Measurements from ENCODE around the gene FADS3. TPM values are rescaled to one million over a fixed set of nuclear protein-coding genes. Genes with fewer than 3 reads are reported as not detected.

Gene FADS3
- total RNA-seq, 1 donor, result 35.9 TPM

- H3K4me3 ChIP-seq (ENCODE audit: low read depth, low read length), result no peak overlapping the region
- no peak for DNase-seq (ENCODE audit: low read depth)
- TF ChIP-seq, protein P1, sequence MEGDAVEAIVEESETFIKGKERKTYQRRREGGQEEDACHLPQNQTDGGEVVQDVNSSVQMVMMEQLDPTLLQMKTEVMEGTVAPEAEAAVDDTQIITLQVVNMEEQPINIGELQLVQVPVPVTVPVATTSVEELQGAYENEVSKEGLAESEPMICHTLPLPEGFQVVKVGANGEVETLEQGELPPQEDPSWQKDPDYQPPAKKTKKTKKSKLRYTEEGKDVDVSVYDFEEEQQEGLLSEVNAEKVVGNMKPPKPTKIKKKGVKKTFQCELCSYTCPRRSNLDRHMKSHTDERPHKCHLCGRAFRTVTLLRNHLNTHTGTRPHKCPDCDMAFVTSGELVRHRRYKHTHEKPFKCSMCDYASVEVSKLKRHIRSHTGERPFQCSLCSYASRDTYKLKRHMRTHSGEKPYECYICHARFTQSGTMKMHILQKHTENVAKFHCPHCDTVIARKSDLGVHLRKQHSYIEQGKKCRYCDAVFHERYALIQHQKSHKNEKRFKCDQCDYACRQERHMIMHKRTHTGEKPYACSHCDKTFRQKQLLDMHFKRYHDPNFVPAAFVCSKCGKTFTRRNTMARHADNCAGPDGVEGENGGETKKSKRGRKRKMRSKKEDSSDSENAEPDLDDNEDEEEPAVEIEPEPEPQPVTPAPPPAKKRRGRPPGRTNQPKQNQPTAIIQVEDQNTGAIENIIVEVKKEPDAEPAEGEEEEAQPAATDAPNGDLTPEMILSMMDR (IDR thresholded peaks at IDR 0.05; ENCODE audit: insufficient read depth, low read length), result no peak
These were observed 8.9 kb upstream of the FADS3 start for GRCh38 chr11:61900251-61900650.

- peak; percentile 72 for DNase-seq (ENCODE audit: low read depth)
- TF ChIP-seq, protein P1 (IDR thresholded peaks at IDR 0.05; ENCODE audit: insufficient read depth, low read length), result peak; percentile 98
- H3K4me3 ChIP-seq (ENCODE audit: low read depth, low read length), result no peak overlapping the region
These were observed 7.9 kb upstream of the FADS3 start for GRCh38 chr11:61899146-61899841.

DNA sequence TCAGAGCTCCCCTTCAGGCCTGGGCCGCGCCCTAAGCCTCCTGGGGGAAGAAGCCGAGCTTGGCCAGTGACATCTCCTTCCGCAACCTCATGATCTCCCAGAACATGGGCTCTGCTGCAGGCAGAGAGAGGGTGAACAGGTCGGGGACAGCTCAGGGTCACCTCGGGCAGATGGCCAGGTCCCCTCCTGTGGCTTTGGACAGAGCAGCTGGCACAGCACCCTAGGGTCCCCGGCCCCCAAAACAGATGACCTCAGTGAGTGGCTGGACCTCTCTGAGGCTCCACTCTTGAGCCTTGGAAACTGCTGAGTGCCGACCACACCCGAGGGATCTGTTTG is 6.9 kb upstream of the FADS3 start:
- TF ChIP-seq, protein P1 (IDR thresholded peaks at IDR 0.05; ENCODE audit: insufficient read depth, low read length), result no peak
- no peak for DNase-seq (ENCODE audit: low read depth)
- no peak overlapping the region for H3K4me3 ChIP-seq (ENCODE audit: low read depth, low read length)

DNA sequence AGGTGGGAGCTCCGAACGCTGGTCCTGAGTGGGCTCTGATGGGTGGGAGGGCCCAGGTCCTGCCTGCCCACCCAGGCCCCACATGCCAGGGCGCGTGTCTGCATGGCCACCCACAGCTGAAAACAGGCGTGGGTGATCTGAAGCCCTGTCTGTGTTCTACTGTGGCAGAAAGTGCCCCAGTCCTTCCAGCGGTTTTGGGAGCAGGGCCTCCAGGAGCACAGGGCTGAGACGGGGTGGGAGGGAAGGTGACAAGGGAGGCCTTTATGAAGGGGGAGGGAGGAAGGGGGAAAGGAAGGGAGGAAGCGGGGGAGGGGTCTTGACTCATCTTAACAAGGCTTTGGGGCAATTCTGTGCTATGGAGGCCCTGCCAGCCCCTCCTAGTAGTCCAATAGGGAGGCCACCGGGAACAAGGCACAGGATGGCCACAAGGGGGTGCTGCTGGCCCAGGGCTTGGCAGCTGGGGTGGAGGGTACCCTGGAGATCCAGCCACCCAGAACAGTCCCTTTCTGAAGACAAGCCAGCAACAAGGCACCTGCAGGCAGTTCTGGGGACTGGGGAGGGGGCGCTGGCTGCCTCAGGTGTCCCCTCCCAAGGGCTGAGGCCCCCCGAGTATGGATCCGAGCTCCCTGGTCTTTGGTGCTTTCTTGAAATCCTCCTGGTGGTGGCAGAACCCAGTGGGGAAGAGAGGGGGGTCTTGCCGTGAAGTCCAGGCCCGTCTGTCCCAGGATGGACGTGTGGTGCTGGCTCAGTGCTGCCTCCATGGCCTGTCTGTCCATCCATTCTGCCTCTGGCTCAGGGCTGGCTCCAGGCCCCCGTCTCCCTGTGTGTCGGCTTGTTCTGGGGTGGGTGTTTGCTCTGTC is 6.3 kb upstream of the FADS3 start:
- H3K4me3 ChIP-seq (ENCODE audit: low read depth, low read length), result no peak overlapping the region
- TF ChIP-seq, protein P1 (IDR thresholded peaks at IDR 0.05; ENCODE audit: insufficient read depth, low read length), result peak; percentile 92
- DNase-seq (ENCODE audit: low read depth), result peak; percentile 67

- TF ChIP-seq, protein P1 (IDR thresholded peaks at IDR 0.05; ENCODE audit: insufficient read depth, low read length), result no peak
- no peak for DNase-seq (ENCODE audit: low read depth)
- H3K4me3 ChIP-seq (ENCODE audit: low read depth, low read length), result no peak overlapping the region
These were observed 5.5 kb upstream of the FADS3 start for GRCh38 chr11:61896665-61897386.

DNA sequence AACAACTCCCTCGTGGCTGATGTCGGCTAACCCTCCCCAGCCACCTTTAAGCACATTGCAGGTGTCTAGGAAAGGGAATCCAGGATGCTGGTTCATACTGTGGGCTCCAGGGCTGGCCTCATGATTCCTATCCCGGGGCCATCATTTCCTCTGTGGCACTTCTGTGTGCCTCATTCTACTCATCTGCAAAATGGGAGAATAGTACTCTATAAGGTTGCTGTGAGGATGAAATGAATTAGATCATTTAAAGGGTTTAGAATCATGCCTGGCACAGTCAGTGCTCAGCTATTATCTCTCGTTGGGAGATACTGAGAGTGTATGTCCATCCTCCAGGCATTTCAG is 4.3 kb upstream of the FADS3 start:
- TF ChIP-seq, protein P1 (IDR thresholded peaks at IDR 0.05; ENCODE audit: insufficient read depth, low read length), result no peak
- H3K4me3 ChIP-seq (ENCODE audit: low read depth, low read length), result no peak overlapping the region
- DNase-seq (ENCODE audit: low read depth), result no peak

Measured in fibroblast of the aortic adventitia (primary cell).